Activated effector memory CD4-positive, alpha-beta T cell treated with anti-CD3 and anti-CD28 coated beads, Interleukin-2, amount 50 U/mL, for 16 hours (primary cell): ENCODE measurements around the gene ASB1.
"Not testable (repeated sequence)": the region's sequence is repeated elsewhere in the genome, so short reads cannot be mapped to it uniquely, and the experiment has no call there.

Source experiments
- DNase-seq: peaks from one replicate; pipeline ENCODE4 v3.0.0-alpha.2; 2020

The ASB1 gene

GRCh38 chr2:238404406-238405216, 22.1 kb upstream of the ASB1 start:
- DNase-seq, result no peak

GRCh38 chr2:238405217-238405555, 21.5 kb upstream of the ASB1 start:
- not testable (repeated sequence) for DNase-seq

GRCh38 chr2:238406221-238406997, 20.3 kb upstream of the ASB1 start:
- DNase-seq, result no peak

GRCh38 chr2:238406998-238407285, 19.8 kb upstream of the ASB1 start:
- no peak for DNase-seq

GRCh38 chr2:238407566-238407965, 19.2 kb upstream of the ASB1 start:
- no peak for DNase-seq

- no peak for DNase-seq
Measured at GRCh38 chr2:238408615-238409340, 17.9 kb upstream of the ASB1 start.

GRCh38 chr2:238409341-238410199, 17.2 kb upstream of the ASB1 start:
- DNase-seq, result no peak

GRCh38 chr2:238412067-238412767, 14.5 kb upstream of the ASB1 start:
- DNase-seq, result no peak

GRCh38 chr2:238413368-238413767, 13.4 kb upstream of the ASB1 start:
- no peak for DNase-seq

GRCh38 chr2:238415036-238415764, 11.5 kb upstream of the ASB1 start:
- no peak for DNase-seq

- DNase-seq, result no peak
Measured at GRCh38 chr2:238415893-238416292, 10.8 kb upstream of the ASB1 start.

- no peak for DNase-seq
Measured at GRCh38 chr2:238418196-238418998, 8.3 kb upstream of the ASB1 start.

- DNase-seq, result no peak
Measured at GRCh38 chr2:238418999-238419546, 7.7 kb upstream of the ASB1 start.

- no peak for DNase-seq
Measured at GRCh38 chr2:238420442-238420841, 6.3 kb upstream of the ASB1 start.

- DNase-seq, result no peak
Measured at GRCh38 chr2:238420878-238421694, 5.6 kb upstream of the ASB1 start.

GRCh38 chr2:238421695-238422035, 5.1 kb upstream of the ASB1 start:
- DNase-seq, result no peak

- DNase-seq, result no peak
Measured at GRCh38 chr2:238422285-238422684, 4.4 kb upstream of the ASB1 start.

GRCh38 chr2:238422940-238423339, 3.8 kb upstream of the ASB1 start:
- DNase-seq, result no peak

- no peak for DNase-seq
Measured at GRCh38 chr2:238423561-238424312, 3.0 kb upstream of the ASB1 start.
